Keratinocyte (primary cell): ENCODE measurements around the gene ADAMTS16. TPM values are rescaled to one million over a fixed set of nuclear protein-coding genes. Genes with fewer than 3 reads are reported as not detected.

Experiments
- DNase-seq: peaks from one replicate; pipeline ENCODE4 v3.0.0-alpha.2; 2011; ENCODE audit warnings: low read depth, missing footprints, low spot score
- FAIRE-seq: peaks from 2 replicates; lab custom pipeline; 2011; peaks lifted over from hg19 to GRCh38; lab: Jason Lieb, UNC
- H2AFZ ChIP-seq: 2 replicates; pipeline ENCODE4 v1.6.0; 2012; ENCODE audit warnings: low read length, control low read depth, inconsistent platforms; ENCODE audit not compliant: control insufficient read depth
- H3K27ac ChIP-seq: 2 replicates; pipeline ENCODE4 v1.5.1; 2011; ENCODE audit warnings: low read length; ENCODE audit not compliant: control insufficient read depth, insufficient read depth
- H3K27me3 ChIP-seq: 3 replicates; pipeline ENCODE4 v1.6.0; 2011; ENCODE audit warnings: low read length; ENCODE audit not compliant: control insufficient read depth, insufficient read depth; ENCODE audit errors: extremely low read depth
- H3K36me3 ChIP-seq, 2 experiments: 2 replicates in 1 of 2; 3 replicates in 1 of 2; pipeline ENCODE4 v1.5.1; 2011; ENCODE audit warnings: low read length in 2 of 2, mild to moderate bottlenecking in 1 of 2; ENCODE audit not compliant: control insufficient read depth in 2 of 2, insufficient read depth in 2 of 2; ENCODE audit errors: extremely low read depth in 1 of 2
- H3K4me1 ChIP-seq: 3 replicates; pipeline ENCODE4 v1.5.1; 2011; ENCODE audit warnings: low read length; ENCODE audit not compliant: control insufficient read depth, insufficient read depth; ENCODE audit errors: extremely low read depth
- H3K4me2 ChIP-seq: 3 replicates; pipeline ENCODE4 v1.6.0; 2011; ENCODE audit warnings: low read depth, low read length; ENCODE audit not compliant: control insufficient read depth, insufficient read depth; ENCODE audit errors: extremely low read depth
- H3K4me3 ChIP-seq, 3 experiments: fragments of 200-600 bp in 1 of 3; sonication (generic) in 1 of 3; 2 replicates in 2 of 3; 3 replicates in 1 of 3; pipeline ENCODE4 v1.5.1; 2011 to 2016; ENCODE audit warnings: low read length in 3 of 3, mild to moderate bottlenecking in 3 of 3, control low read depth in 2 of 3, inconsistent platforms in 1 of 3, low read depth in 1 of 3, mixed read lengths in 1 of 3, mixed run types in 1 of 3, moderate library complexity in 1 of 3; ENCODE audit not compliant: control insufficient read depth in 2 of 3, insufficient read depth in 2 of 3; ENCODE audit errors: extremely low read depth in 1 of 3
- H3K79me2 ChIP-seq: 2 replicates; pipeline ENCODE4 v1.6.0; 2012; ENCODE audit warnings: low read length; ENCODE audit not compliant: control insufficient read depth, insufficient read depth
- H3K9ac ChIP-seq: 3 replicates; pipeline ENCODE4 v1.6.0; 2011; ENCODE audit warnings: low read length; ENCODE audit not compliant: control insufficient read depth, insufficient read depth; ENCODE audit errors: extremely low read depth
- H3K9me1 ChIP-seq: 3 replicates; pipeline ENCODE4 v1.6.0; 2011; ENCODE audit warnings: low read length; ENCODE audit not compliant: control insufficient read depth, insufficient read depth; ENCODE audit errors: extremely low read depth
- H3K9me3 ChIP-seq: 2 replicates; pipeline ENCODE4 v1.5.1; 2012; ENCODE audit warnings: low read depth, low read length; ENCODE audit not compliant: control insufficient read depth
- H4K20me1 ChIP-seq: 3 replicates; pipeline ENCODE4 v1.6.0; 2011; ENCODE audit warnings: low read length; ENCODE audit not compliant: control insufficient read depth, insufficient read depth; ENCODE audit errors: extremely low read depth
- CTCF ChIP-seq, 3 experiments: IDR thresholded peaks in 1 of 3; conservative IDR thresholded peaks in 1 of 3; optimal IDR thresholded peaks in 1 of 3; 2 replicates in 2 of 3; 3 replicates in 1 of 3; pipeline versions ENCODE3 to v1.5.1; 2011; ENCODE audit warnings: low read length in 3 of 3, mild to moderate bottlenecking in 3 of 3, moderate library complexity in 2 of 3, control low read depth in 1 of 3, inconsistent platforms in 1 of 3; ENCODE audit not compliant: insufficient read depth in 2 of 3; ENCODE audit errors: extremely low read depth in 1 of 3
- EZH2 ChIP-seq: IDR thresholded peaks from one replicate; pipeline ENCODE4 v1.6.1; 2012; ENCODE audit warnings: inconsistent platforms, mild to moderate bottlenecking, low read length, moderate library complexity
- dilution Hi-C: fragments of 300-500 bp; cut with MboI; formaldehyde crosslinking; loops from one replicate; pipeline ENCODE4 v1.7.0; 2020; ENCODE audit warnings: low sequenced_read_pairs; ENCODE audit not compliant: extremely low pct_ligation_motif_present
- polyA plus RNA-seq, 5 experiments: library from polyadenylated mRNA; depleted of rRNA in 3 of 5; stranded (reverse) in 3 of 5; stranded (forward) in 1 of 5; unstranded in 1 of 5; fragments of >200 nt; gene quantifications; 1 replicate in 1 of 5; 2 replicates in 3 of 5; 3 replicates in 1 of 5; pipeline versions ENCODE4 v1.2.1 to v1.2.3, GENCODE V29; 2011 to 2012; ENCODE audit warnings: missing spikeins in 2 of 5, low read depth in 1 of 5, low replicate concordance in 1 of 5

Gene ADAMTS16
- polyA plus RNA-seq, 1 donor (not counting 4 experiments of a cell fraction or from before 2014, with no cell fraction given): not detected

- Histone ChIP-seq H3K79me2 (no peaks in the 10 kb centered on the region), H3K9ac (no peak overlapping the region), H4K20me1 (no peaks in the 10 kb centered on the region), H3K9me3 (no peaks in the 10 kb centered on the region), H3K27ac (no peak overlapping the region), H3K36me3 (no peaks in the 10 kb centered on the region), H3K4me2 (no peak overlapping the region), H3K4me3 (no peak overlapping the region), H3K4me1 (no peaks in the 10 kb centered on the region), H3K9me1 (no peaks in the 10 kb centered on the region), H2AFZ (no peak overlapping the region), H3K27me3 (peaks cover 32% of the 10 kb centered on the region)
- FAIRE-seq (no peak), DNase-seq (no peak)
- dilution Hi-C loops: no loop called here
- no peak for TF ChIP-seq CTCF (optimal IDR thresholded peaks at IDR 0.05 in 1 of 3, IDR thresholded peaks at IDR 0.05 in 1 of 3, conservative IDR thresholded peaks at IDR 0.05 in 1 of 3; ENCODE audit: extremely low read depth in 1 of 3, insufficient read depth in 2 of 3, low read length in 3 of 3)
- peak; percentile 10 for TF ChIP-seq EZH2
These were observed 1.1 kb downstream of the ADAMTS16 start for GRCh38 chr5:5141339-5141599.

- H3K36me3 ChIP-seq: no peaks in the 10 kb centered on the region
- no peaks in the 10 kb centered on the region for H3K4me1 ChIP-seq
- dilution Hi-C loops: no loop called here
- no peak overlapping the region for H3K4me2 ChIP-seq
- H2AFZ ChIP-seq: no peak overlapping the region
- H3K27me3 ChIP-seq: peaks cover 30% of the 10 kb centered on the region
- no peaks in the 10 kb centered on the region for H3K9me1 ChIP-seq
- TF ChIP-seq EZH2 (no peak), CTCF (optimal IDR thresholded peaks at IDR 0.05 in 1 of 3, IDR thresholded peaks at IDR 0.05 in 1 of 3, conservative IDR thresholded peaks at IDR 0.05 in 1 of 3; ENCODE audit: extremely low read depth in 1 of 3, insufficient read depth in 2 of 3, low read length in 3 of 3) (peak; percentile 12 to 37 (median 29))
- FAIRE-seq (no peak), DNase-seq (no peak)
- no peak overlapping the region for H3K9ac ChIP-seq
- no peaks in the 10 kb centered on the region for H3K79me2 ChIP-seq
- no peaks in the 10 kb centered on the region for H4K20me1 ChIP-seq
- H3K4me3 ChIP-seq: no peak overlapping the region
- no peak overlapping the region for H3K27ac ChIP-seq
- no peaks in the 10 kb centered on the region for H3K9me3 ChIP-seq
These were observed 1.7 kb downstream of the ADAMTS16 start for GRCh38 chr5:5141625-5142525.
